Keratinocyte (primary cell): Measurements from ENCODE around the gene FNIP2. TPM values are rescaled to one million over a fixed set of nuclear protein-coding genes. Genes with fewer than 3 reads are reported as not detected.

Source experiments
- DNase-seq: peaks from one replicate; pipeline ENCODE4 v3.0.0-alpha.2; 2011; ENCODE audit warnings: low read depth, missing footprints, low spot score
- FAIRE-seq: peaks from 2 replicates; lab custom pipeline; 2011; peaks lifted over from hg19 to GRCh38; lab: Jason Lieb, UNC
- H2AFZ ChIP-seq: 2 replicates; pipeline ENCODE4 v1.6.0; 2012; ENCODE audit warnings: low read length, control low read depth, inconsistent platforms; ENCODE audit not compliant: control insufficient read depth
- H3K27ac ChIP-seq: 2 replicates; pipeline ENCODE4 v1.5.1; 2011; ENCODE audit warnings: low read length; ENCODE audit not compliant: control insufficient read depth, insufficient read depth
- H3K27me3 ChIP-seq: 3 replicates; pipeline ENCODE4 v1.6.0; 2011; ENCODE audit warnings: low read length; ENCODE audit not compliant: control insufficient read depth, insufficient read depth; ENCODE audit errors: extremely low read depth
- H3K36me3 ChIP-seq, 2 experiments: 2 replicates in 1 of 2; 3 replicates in 1 of 2; pipeline ENCODE4 v1.5.1; 2011; ENCODE audit warnings: low read length in 2 of 2, mild to moderate bottlenecking in 1 of 2; ENCODE audit not compliant: control insufficient read depth in 2 of 2, insufficient read depth in 2 of 2; ENCODE audit errors: extremely low read depth in 1 of 2
- H3K4me1 ChIP-seq: 3 replicates; pipeline ENCODE4 v1.5.1; 2011; ENCODE audit warnings: low read length; ENCODE audit not compliant: control insufficient read depth, insufficient read depth; ENCODE audit errors: extremely low read depth
- H3K4me2 ChIP-seq: 3 replicates; pipeline ENCODE4 v1.6.0; 2011; ENCODE audit warnings: low read depth, low read length; ENCODE audit not compliant: control insufficient read depth, insufficient read depth; ENCODE audit errors: extremely low read depth
- H3K4me3 ChIP-seq, 3 experiments: fragments of 200-600 bp in 1 of 3; sonication (generic) in 1 of 3; 2 replicates in 2 of 3; 3 replicates in 1 of 3; pipeline ENCODE4 v1.5.1; 2011 to 2016; ENCODE audit warnings: low read length in 3 of 3, mild to moderate bottlenecking in 3 of 3, control low read depth in 2 of 3, inconsistent platforms in 1 of 3, low read depth in 1 of 3, mixed read lengths in 1 of 3, mixed run types in 1 of 3, moderate library complexity in 1 of 3; ENCODE audit not compliant: control insufficient read depth in 2 of 3, insufficient read depth in 2 of 3; ENCODE audit errors: extremely low read depth in 1 of 3
- H3K79me2 ChIP-seq: 2 replicates; pipeline ENCODE4 v1.6.0; 2012; ENCODE audit warnings: low read length; ENCODE audit not compliant: control insufficient read depth, insufficient read depth
- H3K9ac ChIP-seq: 3 replicates; pipeline ENCODE4 v1.6.0; 2011; ENCODE audit warnings: low read length; ENCODE audit not compliant: control insufficient read depth, insufficient read depth; ENCODE audit errors: extremely low read depth
- H3K9me1 ChIP-seq: 3 replicates; pipeline ENCODE4 v1.6.0; 2011; ENCODE audit warnings: low read length; ENCODE audit not compliant: control insufficient read depth, insufficient read depth; ENCODE audit errors: extremely low read depth
- H3K9me3 ChIP-seq: 2 replicates; pipeline ENCODE4 v1.5.1; 2012; ENCODE audit warnings: low read depth, low read length; ENCODE audit not compliant: control insufficient read depth
- H4K20me1 ChIP-seq: 3 replicates; pipeline ENCODE4 v1.6.0; 2011; ENCODE audit warnings: low read length; ENCODE audit not compliant: control insufficient read depth, insufficient read depth; ENCODE audit errors: extremely low read depth
- CTCF ChIP-seq, 3 experiments: IDR thresholded peaks in 1 of 3; conservative IDR thresholded peaks in 1 of 3; optimal IDR thresholded peaks in 1 of 3; 2 replicates in 2 of 3; 3 replicates in 1 of 3; pipeline versions ENCODE3 to v1.5.1; 2011; ENCODE audit warnings: low read length in 3 of 3, mild to moderate bottlenecking in 3 of 3, moderate library complexity in 2 of 3, control low read depth in 1 of 3, inconsistent platforms in 1 of 3; ENCODE audit not compliant: insufficient read depth in 2 of 3; ENCODE audit errors: extremely low read depth in 1 of 3
- EZH2 ChIP-seq: IDR thresholded peaks from one replicate; pipeline ENCODE4 v1.6.1; 2012; ENCODE audit warnings: inconsistent platforms, mild to moderate bottlenecking, low read length, moderate library complexity
- dilution Hi-C: fragments of 300-500 bp; cut with MboI; formaldehyde crosslinking; loops from one replicate; pipeline ENCODE4 v1.7.0; 2020; ENCODE audit warnings: low sequenced_read_pairs; ENCODE audit not compliant: extremely low pct_ligation_motif_present
- polyA plus RNA-seq, 5 experiments: library from polyadenylated mRNA; depleted of rRNA in 3 of 5; stranded (reverse) in 3 of 5; stranded (forward) in 1 of 5; unstranded in 1 of 5; fragments of >200 nt; gene quantifications; 1 replicate in 1 of 5; 2 replicates in 3 of 5; 3 replicates in 1 of 5; pipeline versions ENCODE4 v1.2.1 to v1.2.3, GENCODE V29; 2011 to 2012; ENCODE audit warnings: missing spikeins in 2 of 5, low read depth in 1 of 5, low replicate concordance in 1 of 5

The FNIP2 gene
- polyA plus RNA-seq, 1 donor (not counting 4 experiments of a cell fraction or from before 2014, with no cell fraction given), result 6.2 TPM

- no peak overlapping the region for H3K9ac ChIP-seq
- H3K4me2 ChIP-seq, result no peak overlapping the region
- no peak overlapping the region for H3K4me3 ChIP-seq
- FAIRE-seq (no peak), DNase-seq (no peak)
- H3K36me3 ChIP-seq, result no peaks in the 10 kb centered on the region
- no peaks in the 10 kb centered on the region for H3K9me1 ChIP-seq
- no peaks in the 10 kb centered on the region for H4K20me1 ChIP-seq
- H3K27me3 ChIP-seq, result no peaks in the 10 kb centered on the region
- no peak overlapping the region for H2AFZ ChIP-seq
- no peaks in the 10 kb centered on the region for H3K4me1 ChIP-seq
- no peaks in the 10 kb centered on the region for H3K79me2 ChIP-seq
- dilution Hi-C loops, result no loop called here
- H3K9me3 ChIP-seq, result no peaks in the 10 kb centered on the region
- H3K27ac ChIP-seq, result no peak overlapping the region
- no peak for TF ChIP-seq EZH2
- TF ChIP-seq CTCF (optimal IDR thresholded peaks at IDR 0.05 in 1 of 3, IDR thresholded peaks at IDR 0.05 in 1 of 3, conservative IDR thresholded peaks at IDR 0.05 in 1 of 3; ENCODE audit: extremely low read depth in 1 of 3, insufficient read depth in 2 of 3, low read length in 3 of 3), result no peak
These were observed 30.0 kb upstream of the FNIP2 start for GRCh38 chr4:158738866-158739265.

GRCh38 chr4:158739600-158739999 lies 29.2 kb upstream of the FNIP2 start:
- Histone ChIP-seq H3K27ac (no peak overlapping the region), H3K4me1 (no peaks in the 10 kb centered on the region), H3K4me2 (no peak overlapping the region), H3K9ac (no peak overlapping the region), H3K36me3 (no peaks in the 10 kb centered on the region), H3K9me3 (no peaks in the 10 kb centered on the region), H2AFZ (no peak overlapping the region), H3K4me3 (no peak overlapping the region), H4K20me1 (no peaks in the 10 kb centered on the region), H3K9me1 (no peaks in the 10 kb centered on the region), H3K27me3 (no peaks in the 10 kb centered on the region), H3K79me2 (no peaks in the 10 kb centered on the region)
- dilution Hi-C loops, result no loop called here
- DNase-seq (no peak), FAIRE-seq (no peak)
- TF ChIP-seq CTCF (optimal IDR thresholded peaks at IDR 0.05 in 1 of 3, IDR thresholded peaks at IDR 0.05 in 1 of 3, conservative IDR thresholded peaks at IDR 0.05 in 1 of 3; ENCODE audit: extremely low read depth in 1 of 3, insufficient read depth in 2 of 3, low read length in 3 of 3) (no peak), EZH2 (no peak)
